Measurements from ENCODE around the gene MTMR12.

MTMR12 gene

GRCh38 chr5:32207355-32207634, 105.4 kb downstream of the MTMR12 start:
- CTCF ChIA-PET = no interaction called here
- no peak overlapping the region for H3K27ac ChIP-seq
- DNase-seq (ENCODE audit: low spot score) = no peak
- no peak for TF ChIP-seq CTCF (conservative IDR thresholded peaks at IDR 0.05; ENCODE audit: low read depth)
- POLR2A ChIA-PET (ENCODE audit: low non-redundant PET) = no interaction called here

- H3K27ac ChIP-seq = no peak overlapping the region
- CTCF ChIA-PET = interaction anchor here (1.3 kb wide), 1 partner anchor 26 kb away, joined by 4 read pairs; no protein-coding TSS in a partner anchor
- POLR2A ChIA-PET (ENCODE audit: low non-redundant PET) = no interaction called here
- DNase-seq (ENCODE audit: low spot score) = no peak
- no peak for TF ChIP-seq CTCF (conservative IDR thresholded peaks at IDR 0.05; ENCODE audit: low read depth)
Measured at GRCh38 chr5:32206509-32207354, 106.0 kb downstream of the MTMR12 start.

- no peak for DNase-seq (ENCODE audit: low spot score)
- no peak overlapping the region for H3K27ac ChIP-seq
- no peak for TF ChIP-seq CTCF (conservative IDR thresholded peaks at IDR 0.05; ENCODE audit: low read depth)
- CTCF ChIA-PET = interaction anchor here (0.6 to 1.3 kb wide), 3 partner anchors 27 to 669 kb away, joined by 3 to 4 read pairs (median 4); no protein-coding TSS in a partner anchor
- POLR2A ChIA-PET (ENCODE audit: low non-redundant PET) = no interaction called here
Measured at GRCh38 chr5:32206053-32206452, 106.7 kb downstream of the MTMR12 start.

GRCh38 chr5:32202394-32202793, 110.3 kb downstream of the MTMR12 start:
- no peak for DNase-seq (ENCODE audit: low spot score)
- H3K27ac ChIP-seq = no peak overlapping the region
- no peak for TF ChIP-seq CTCF (conservative IDR thresholded peaks at IDR 0.05; ENCODE audit: low read depth)
- ChIA-PET POLR2A (ENCODE audit: low non-redundant PET) (no interaction called here), CTCF (no interaction called here)

GRCh38 chr5:32201122-32201753, 111.5 kb downstream of the MTMR12 start:
- POLR2A ChIA-PET (ENCODE audit: low non-redundant PET) = no interaction called here
- no peak overlapping the region for H3K27ac ChIP-seq
- DNase-seq (ENCODE audit: low spot score) = no peak
- TF ChIP-seq CTCF (conservative IDR thresholded peaks at IDR 0.05; ENCODE audit: low read depth) = no peak
- CTCF ChIA-PET = no interaction called here

GRCh38 chr5:32197032-32197431, 115.7 kb downstream of the MTMR12 start:
- TF ChIP-seq CTCF (conservative IDR thresholded peaks at IDR 0.05; ENCODE audit: low read depth) = no peak
- POLR2A ChIA-PET (ENCODE audit: low non-redundant PET) = no interaction called here
- CTCF ChIA-PET = no interaction called here

More at GRCh38 chr5:32197032-32197431, 115.7 kb downstream of the MTMR12 start:
- no peak overlapping the region for H3K27ac ChIP-seq
- no peak for DNase-seq (ENCODE audit: low spot score)
